HuH-7 (cell line): ENCODE measurements around the gene IFITM1.
"Not testable (repeated sequence)": the region's sequence is repeated elsewhere in the genome, so short reads cannot be mapped to it uniquely, and the experiment has no call there.

Experiments used
- DNase-seq: peaks from one replicate; pipeline ENCODE4 v3.0.0; 2011; ENCODE audit warnings: low spot score

The IFITM1 gene

GRCh38 chr11:308740-309665 lies 4.8 kb upstream of the IFITM1 start:
- DNase-seq, result not testable (repeated sequence)

DNA sequence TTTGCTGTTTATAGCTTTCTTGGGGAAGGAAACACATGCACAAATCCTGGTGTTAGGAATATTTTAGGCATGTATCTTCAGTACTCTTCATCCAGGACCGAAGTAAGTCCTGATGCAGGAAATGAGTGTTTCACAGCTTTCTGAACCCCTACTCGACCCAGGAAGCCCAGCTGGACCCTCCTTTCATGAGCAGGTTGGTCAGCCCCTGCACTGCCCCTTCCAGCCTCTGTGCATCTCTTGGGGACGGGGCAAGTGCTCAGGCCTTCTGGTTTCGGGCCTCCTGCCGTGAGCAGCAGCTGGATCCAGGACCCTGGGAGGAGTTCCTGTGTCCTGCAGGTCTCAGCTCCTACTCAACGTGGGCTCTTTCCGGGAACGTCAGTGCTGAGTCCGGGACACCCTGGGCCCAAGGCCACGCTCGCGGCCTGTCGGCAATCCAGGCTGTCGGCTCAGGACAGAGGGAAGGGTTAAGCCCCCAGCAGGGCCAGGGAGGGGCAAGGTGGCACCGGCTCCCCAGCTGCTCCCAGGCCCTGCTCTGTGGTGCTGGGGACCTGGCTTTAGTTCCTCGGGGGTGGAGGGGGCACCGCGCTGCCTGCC lies 3.8 kb upstream of the IFITM1 start:
- not testable (repeated sequence) for DNase-seq

DNA sequence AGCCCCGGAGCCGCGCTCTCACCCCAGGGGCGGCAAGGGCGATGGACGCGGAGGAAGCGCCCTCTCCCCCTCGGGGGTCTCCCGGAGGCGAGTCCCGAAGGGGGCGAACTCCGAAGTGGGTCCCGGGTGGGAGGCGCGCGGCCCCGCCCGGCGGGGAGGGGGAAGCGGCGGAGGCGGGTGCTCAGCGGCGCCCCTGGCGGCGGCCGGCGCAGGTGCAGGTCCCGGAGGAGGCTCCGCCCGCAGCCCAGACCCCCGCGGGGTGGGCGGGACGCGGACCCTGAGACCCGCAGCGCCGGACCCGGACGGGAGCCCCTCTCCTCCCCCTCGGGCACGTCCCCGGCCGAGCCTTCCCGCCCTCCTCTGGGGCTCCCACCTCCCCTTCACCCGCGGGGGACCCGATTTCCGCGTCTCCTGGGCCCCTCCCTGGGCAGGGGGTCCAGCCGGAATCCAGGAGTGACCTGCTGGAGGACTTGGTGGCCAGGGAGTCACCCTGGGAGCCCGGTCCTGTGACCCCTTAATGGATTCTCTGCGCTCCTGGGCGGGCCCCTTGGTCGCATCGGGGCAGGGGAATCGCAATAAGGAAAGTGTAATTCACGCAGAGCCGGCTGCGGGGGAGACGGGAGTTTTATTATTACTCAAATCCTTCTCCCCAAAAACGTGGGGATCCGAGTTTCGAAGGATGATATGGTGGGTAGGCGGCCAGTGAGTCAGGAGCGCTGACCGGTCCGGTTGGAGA lies 2.7 kb upstream of the IFITM1 start:
- DNase-seq, result not testable (repeated sequence)

GRCh38 chr11:312092-312816 lies 1.6 kb upstream of the IFITM1 start:
- no peak for DNase-seq

DNA sequence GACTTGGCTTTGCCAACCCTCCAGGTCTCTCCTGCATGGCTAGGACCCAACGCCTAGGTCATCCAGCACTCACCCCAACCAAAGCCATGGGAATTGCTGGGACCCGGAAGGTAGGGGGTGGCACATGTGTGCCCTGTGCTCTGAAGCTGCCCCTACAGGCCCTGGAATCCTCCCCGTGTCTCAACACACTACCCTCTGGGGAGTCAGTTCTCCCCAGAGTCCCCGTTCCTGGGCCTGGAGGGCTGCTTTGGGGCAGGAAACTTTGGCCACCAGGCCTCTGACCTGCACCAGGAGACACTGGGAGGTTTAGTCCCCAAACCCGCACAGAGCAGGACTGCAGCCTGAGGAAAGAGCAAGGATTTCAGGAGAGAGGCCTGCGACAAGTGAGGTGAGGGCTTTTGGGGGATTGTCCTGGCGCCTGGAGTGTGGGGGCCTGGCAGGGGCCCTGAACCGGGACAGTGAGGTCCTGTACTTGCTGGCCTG lies 495 bp upstream of the IFITM1 start:
- no peak for DNase-seq

DNA sequence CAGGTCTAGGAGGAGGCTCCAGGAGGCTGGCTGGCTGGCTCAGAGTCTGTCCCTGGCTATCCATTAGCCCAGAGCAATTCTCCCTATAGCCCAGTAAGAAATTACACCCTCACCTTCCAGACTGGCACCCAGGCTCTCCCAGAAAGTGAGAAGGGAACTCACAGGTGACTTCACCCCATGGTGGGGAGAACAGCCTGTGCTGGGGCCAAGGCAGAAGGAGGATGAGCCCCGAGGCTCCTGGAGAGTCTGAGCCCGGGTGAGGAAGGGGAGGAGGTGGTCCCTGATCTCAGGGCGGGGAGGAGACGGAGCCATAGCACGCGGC lies 675 bp downstream of the IFITM1 start:
- not testable (repeated sequence) for DNase-seq

GRCh38 chr11:315051-315481 lies 1.2 kb downstream of the IFITM1 start:
- DNase-seq, result no peak

DNA sequence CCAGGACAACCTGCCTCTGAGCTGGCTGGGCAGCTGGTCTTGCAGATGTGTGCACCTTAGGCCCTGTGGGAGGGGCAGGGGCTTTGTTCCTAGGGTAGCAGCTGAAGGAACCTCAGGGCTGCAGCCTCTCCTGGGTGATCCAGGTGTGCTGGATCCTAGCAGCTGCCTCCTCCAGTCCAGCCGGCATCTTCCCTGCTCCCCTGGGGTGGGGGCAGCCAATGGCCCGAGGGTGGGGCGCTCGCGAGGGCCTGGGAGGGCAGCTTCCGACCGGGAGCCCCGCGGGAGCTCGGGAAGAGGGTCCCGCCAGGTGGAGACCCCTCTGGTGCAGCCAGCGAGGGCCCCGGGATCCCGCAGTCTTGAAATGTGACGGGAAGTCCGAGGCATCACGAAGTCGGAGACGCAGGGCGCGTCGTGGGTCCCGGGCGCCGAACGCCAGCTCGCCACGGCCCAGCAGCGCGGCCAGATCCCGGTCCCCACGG lies 1.7 kb downstream of the IFITM1 start:
- no peak for DNase-seq

GRCh38 chr11:316031-316701 lies 2.3 kb downstream of the IFITM1 start:
- DNase-seq, result no peak

- DNase-seq, result no peak
These were observed 3.1 kb downstream of the IFITM1 start for GRCh38 chr11:316891-317301.

- DNase-seq, result not testable (repeated sequence)
These were observed 4.0 kb downstream of the IFITM1 start for GRCh38 chr11:317668-318404.

DNA sequence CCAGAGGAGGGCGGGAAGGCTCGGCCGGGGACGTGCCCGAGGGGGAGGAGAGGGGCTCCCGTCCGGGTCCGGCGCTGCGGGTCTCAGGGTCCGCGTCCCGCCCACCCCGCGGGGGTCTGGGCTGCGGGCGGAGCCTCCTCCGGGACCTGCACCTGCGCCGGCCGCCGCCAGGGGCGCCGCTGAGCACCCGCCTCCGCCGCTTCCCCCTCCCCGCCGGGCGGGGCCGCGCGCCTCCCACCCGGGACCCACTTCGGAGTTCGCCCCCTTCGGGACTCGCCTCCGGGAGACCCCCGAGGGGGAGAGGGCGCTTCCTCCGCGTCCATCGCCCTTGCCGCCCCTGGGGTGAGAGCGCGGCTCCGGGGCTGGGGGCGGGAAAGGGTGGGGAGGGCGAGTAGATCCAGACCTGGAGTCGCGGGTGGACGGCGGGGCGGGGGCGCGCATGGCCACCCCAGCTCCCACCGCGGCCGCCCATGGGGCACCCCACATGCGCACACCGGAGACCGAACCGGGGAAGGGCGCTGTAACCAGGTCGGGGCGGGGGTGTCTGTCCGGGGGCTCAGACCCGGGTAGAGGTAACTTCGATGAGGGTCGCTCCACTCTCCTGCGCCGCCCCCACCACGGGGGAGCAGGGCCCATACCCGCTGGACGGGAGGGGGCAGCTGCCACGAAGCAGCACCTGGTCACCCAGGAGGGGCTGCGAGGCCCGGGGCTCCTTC lies 4.7 kb downstream of the IFITM1 start:
- not testable (repeated sequence) for DNase-seq

GRCh38 chr11:319121-319887 lies 5.5 kb downstream of the IFITM1 start:
- not testable (repeated sequence) for DNase-seq

DNA sequence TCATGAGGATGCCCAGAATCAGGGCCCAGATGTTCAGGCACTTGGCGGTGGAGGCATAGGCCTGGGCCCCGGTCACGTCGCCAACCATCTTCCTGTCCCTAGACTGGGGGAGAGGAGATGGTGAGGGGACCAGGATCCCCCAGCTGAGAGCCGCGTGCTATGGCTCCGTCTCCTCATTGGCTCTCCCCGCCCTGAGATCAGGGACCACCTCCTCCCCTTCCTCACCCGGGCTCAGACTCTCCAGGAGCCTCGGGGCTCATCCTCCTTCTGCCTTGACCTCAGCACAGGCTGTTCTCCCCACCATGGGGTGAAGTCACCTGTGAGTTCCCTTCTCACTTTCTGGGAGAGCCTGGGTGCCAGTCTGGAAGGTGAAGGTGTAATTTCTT lies 6.0 kb downstream of the IFITM1 start:
- DNase-seq, result not testable (repeated sequence)

DNA sequence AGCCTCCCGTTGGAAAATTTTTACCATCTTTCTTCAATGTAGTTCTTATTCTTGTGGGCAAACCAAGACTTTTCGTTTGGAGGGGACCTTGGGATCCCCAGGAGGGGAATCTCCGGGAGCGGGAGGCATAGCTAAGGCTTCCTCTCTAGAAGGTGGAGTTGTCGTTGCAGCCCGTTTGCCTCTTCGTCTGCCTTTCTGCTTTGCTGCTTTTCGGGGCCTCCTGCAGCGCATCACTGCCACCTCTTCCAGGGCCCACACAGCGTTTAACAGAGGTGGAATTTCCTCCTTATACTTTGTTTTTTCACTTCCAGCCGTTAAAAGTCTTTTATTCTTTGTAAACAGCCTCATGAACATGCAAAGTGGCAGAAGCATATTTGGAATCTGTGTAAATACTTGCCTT lies 10.3 kb downstream of the IFITM1 start:
- no peak for DNase-seq

DNA sequence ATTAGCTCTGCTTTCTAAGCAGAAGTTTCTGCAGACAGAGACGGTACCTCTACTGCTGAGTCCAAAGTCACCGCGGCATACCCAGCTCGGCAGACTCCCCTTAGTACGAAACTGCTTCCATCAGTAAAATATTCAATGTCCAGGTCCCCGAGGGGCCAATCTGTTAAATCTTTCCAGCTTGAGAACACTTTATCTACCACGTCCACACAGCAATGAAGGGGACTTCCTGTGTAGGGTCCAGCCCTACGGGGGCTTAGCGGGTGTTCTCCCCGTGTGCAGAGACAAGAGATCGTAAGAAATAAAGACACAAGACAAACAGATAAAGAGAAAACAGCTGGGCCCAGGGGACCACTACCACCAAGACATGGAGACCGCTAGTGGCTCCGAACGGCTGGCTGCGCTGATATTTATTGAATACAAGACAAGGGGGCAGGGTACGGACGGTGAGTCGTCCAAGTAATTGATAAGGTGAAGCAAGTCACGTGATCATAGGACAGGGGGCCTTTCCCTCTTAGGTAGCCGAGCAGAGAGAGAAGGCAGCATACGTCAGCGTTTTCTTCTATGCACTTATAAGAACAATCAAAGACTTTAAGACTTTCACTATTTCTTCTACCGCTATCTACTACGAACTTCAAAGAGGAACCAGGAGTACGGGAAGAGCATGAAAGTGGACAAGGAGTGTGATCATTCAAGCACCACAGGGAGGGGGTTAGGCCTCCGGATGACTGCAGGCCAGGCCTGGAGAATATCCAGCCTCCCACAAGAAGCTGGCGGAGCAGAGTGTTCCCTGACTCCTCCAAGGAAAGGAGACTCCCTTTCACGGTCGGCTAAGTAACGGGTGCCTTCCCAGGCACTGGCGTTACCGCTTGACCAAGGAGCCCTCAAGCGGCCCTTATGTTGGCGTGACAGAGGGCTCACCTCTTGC lies 11.0 kb downstream of the IFITM1 start:
- not testable (repeated sequence) for DNase-seq

- DNase-seq, result no peak
These were observed 12.2 kb downstream of the IFITM1 start for GRCh38 chr11:325796-326591.
